B cell (primary cell): Measurements from ENCODE around the gene MED31. TPM values are rescaled to one million over a fixed set of nuclear protein-coding genes. Genes with fewer than 3 reads are reported as not detected.

Experiments
- ATAC-seq: fragments of 200-7000 bp; cut with Tn5 transposase; one replicate; pipeline ENCODE4 v1.10.0; 2021; ENCODE audit warnings: low read depth, mild to moderate bottlenecking, moderate number of reproducible peaks, moderate library complexity
- CTCF ChIA-PET: fragments of 350-600 bp; sonication (Branson Sonifier 250); formaldehyde crosslinking; loops from one replicate; lab custom pipeline; 2021; ENCODE audit warnings: antibody characterized with exemption, inconsistent platforms; lab: Charles Lee
- POLR2A ChIA-PET: fragments of 350-600 bp; sonication (Branson Sonifier 250); formaldehyde crosslinking; loops from one replicate; lab custom pipeline; 2021; ENCODE audit warnings: antibody characterized with exemption; lab: Charles Lee
- DNase-seq: peaks from one replicate; pipeline ENCODE4 v3.0.0; 2013
- H2AFZ ChIP-seq: 2 replicates; pipeline ENCODE4 v1.6.1; 2012; ENCODE audit warnings: mild to moderate bottlenecking, low read depth, low read length; ENCODE audit not compliant: insufficient read depth, poor library complexity, severe bottlenecking
- H3K27ac ChIP-seq, 2 donors: 1 replicate in 1 of 2; 2 replicates in 1 of 2; pipeline ENCODE4 v1.5.1; 2012 to 2013; ENCODE audit warnings: low read length in 2 of 2, mild to moderate bottlenecking in 2 of 2, moderate library complexity in 1 of 2
- H3K27me3 ChIP-seq, 4 experiments: fragments of 200-600 bp in 1 of 4; sonication (generic) in 1 of 4; replicated peaks in 1 of 4; 1 replicate in 2 of 4; 2 replicates in 2 of 4; pipeline versions ENCODE4 v1.6.1 to v1.7.0; 2013 to 2016; ENCODE audit warnings: low read length in 3 of 4, mild to moderate bottlenecking in 2 of 4, mixed read lengths in 1 of 4, moderate library complexity in 1 of 4; ENCODE audit not compliant: insufficient read depth in 4 of 4, control insufficient read depth in 3 of 4; ENCODE audit errors: control extremely low read depth in 1 of 4
- H3K36me3 ChIP-seq, 2 experiments: replicated peaks in 1 of 2; 1 replicate in 1 of 2; 2 replicates in 1 of 2; pipeline versions ENCODE4 v1.6.1 to v1.7.1; 2013; ENCODE audit warnings: low read length in 1 of 2; ENCODE audit not compliant: insufficient read depth in 2 of 2, control insufficient read depth in 1 of 2; ENCODE audit errors: control extremely low read depth in 1 of 2, extremely low read depth in 1 of 2
- H3K4me1 ChIP-seq, 2 donors: fragments of 200-600 bp in 1 of 2; sonication (generic) in 1 of 2; 1 replicate in 1 of 2; 2 replicates in 1 of 2; pipeline versions ENCODE4 v1.5.1 to v1.6.1; 2013 to 2017; ENCODE audit warnings: low read length in 2 of 2; ENCODE audit not compliant: control insufficient read depth in 2 of 2, insufficient read depth in 2 of 2
- H3K4me2 ChIP-seq: replicated peaks from 2 replicates; pipeline ENCODE3; 2012; ENCODE audit warnings: mild to moderate bottlenecking, low read depth, low read length; ENCODE audit not compliant: poor library complexity, severe bottlenecking
- H3K4me3 ChIP-seq, 5 experiments: fragments of 200-600 bp in 1 of 5; sonication (generic) in 1 of 5; 1 replicate in 3 of 5; 2 replicates in 2 of 5; pipeline versions ENCODE4 v1.5.1 to v1.7.0; 2011 to 2016; ENCODE audit warnings: low read length in 4 of 5, mild to moderate bottlenecking in 4 of 5, low read depth in 2 of 5, control low read depth in 1 of 5, moderate library complexity in 1 of 5; ENCODE audit not compliant: insufficient read depth in 1 of 5; ENCODE audit errors: control extremely low read depth in 1 of 5, extremely low read depth in 1 of 5
- H3K79me2 ChIP-seq: fragments of 200-600 bp; sonication (generic); one replicate; pipeline ENCODE4 v1.6.0; 2016; ENCODE audit warnings: low read length; ENCODE audit not compliant: control insufficient read depth, insufficient read depth
- H3K9ac ChIP-seq: fragments of 200-600 bp; sonication (generic); 2 replicates; pipeline ENCODE4 v1.6.1; 2017; ENCODE audit warnings: mild to moderate bottlenecking, low read length, moderate library complexity
- H3K9me3 ChIP-seq, 3 donors: one replicate each; pipeline versions ENCODE4 v1.6.1 to v1.7.1; 2013; ENCODE audit warnings: low read length in 2 of 3; ENCODE audit not compliant: control insufficient read depth in 2 of 3, insufficient read depth in 1 of 3; ENCODE audit errors: control extremely low read depth in 1 of 3
- H4K20me1 ChIP-seq: 2 replicates; pipeline ENCODE4 v1.6.0; 2012; ENCODE audit warnings: mild to moderate bottlenecking, low read length; ENCODE audit not compliant: insufficient read depth, control insufficient read depth, poor library complexity, severe bottlenecking
- H3K27ac Mint-ChIP-seq: one replicate; pipeline ENCODE4 v1.8.0; 2021; ENCODE audit warnings: mixed read lengths
- H3K27me3 Mint-ChIP-seq: one replicate; pipeline ENCODE4 v1.8.0; 2021; ENCODE audit warnings: mixed read lengths
- H3K4me1 Mint-ChIP-seq: one replicate; pipeline ENCODE4 v1.8.0; 2021; ENCODE audit warnings: mixed read lengths
- H3K4me3 Mint-ChIP-seq: one replicate; pipeline ENCODE4 v1.8.0; 2021; ENCODE audit warnings: mixed read lengths
- H3K9me3 Mint-ChIP-seq: one replicate; pipeline ENCODE4 v1.8.0; 2022; ENCODE audit warnings: mixed read lengths; ENCODE audit not compliant: insufficient read depth
- CTCF ChIP-seq: fragments of 200-600 bp; IDR thresholded peaks from one replicate; pipeline ENCODE4 v1.8.0; 2022; ENCODE audit warnings: antibody characterized with exemption, mild to moderate bottlenecking
- EZH2 ChIP-seq: IDR thresholded peaks from 2 replicates; pipeline ENCODE4 v1.6.1; 2012; ENCODE audit warnings: borderline replicate concordance, low read depth, mild to moderate bottlenecking, moderate library complexity, low read length; ENCODE audit not compliant: insufficient read depth, poor library complexity, severe bottlenecking
- WGBS: methylation state at CpG from one replicate; pipeline ENCODE4 v1.1.5; 2013; ENCODE audit warnings: missing lambda C conversion rate; ENCODE audit not compliant: insufficient coverage; 5-methylcytosine and 5-hydroxymethylcytosine counted together
- intact Hi-C: fragments of 100-400 bp; cut with micrococcal nuclease; formaldehyde crosslinking; loops from one replicate; pipeline ENCODE4 v1.10.0; 2022
- polyA plus RNA-seq: library from polyadenylated mRNA; depleted of rRNA; stranded (reverse); fragments of >200 nt; gene quantifications from 2 replicates; pipeline ENCODE4 v1.2.3, GENCODE V29; 2012
- total RNA-seq, 2 donors: library from RNA; stranded (reverse); fragments of 120-200 nt in 1 of 2; gene quantifications; 1 replicate in 1 of 2; 2 replicates in 1 of 2; pipeline versions ENCODE4 v1.2.3 to v1.2.4, GENCODE V29; 2013 to 2022

MED31 gene
- total and polyA plus RNA-seq, 2 donors (not counting 1 experiment from before 2014, with no cell fraction given) = 9.2 to 25.5 TPM

DNA sequence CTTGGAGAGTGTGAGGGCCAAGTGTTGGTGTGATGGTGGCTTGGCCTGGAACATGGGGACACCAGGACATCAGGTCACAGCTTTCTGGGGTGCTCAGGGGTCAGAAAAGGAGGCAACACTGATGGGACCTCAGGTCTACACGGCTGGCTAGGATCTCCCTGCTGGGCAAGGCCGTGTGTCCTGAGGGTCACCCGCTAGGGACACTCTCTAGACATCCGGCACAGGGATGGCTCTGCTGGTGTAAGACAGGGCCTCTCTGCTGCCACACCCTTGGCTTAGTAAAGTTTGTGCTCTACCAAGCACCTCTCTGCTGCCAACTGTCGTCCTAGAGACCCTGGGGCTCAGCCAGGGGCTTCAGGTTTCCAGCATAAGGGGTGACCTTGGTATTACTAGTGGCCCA is 45.5 kb upstream of the MED31 start:
- peaks cover under 1% of the 10 kb centered on the region for H3K4me1 Mint-ChIP-seq
- no peak for ATAC-seq

GRCh38 chr17:6695565-6695964 is 44.2 kb upstream of the MED31 start:
- H2AFZ ChIP-seq = no peak overlapping the region
- intact Hi-C loops = no loop called here
- TF ChIP-seq EZH2 (no peak), CTCF (no peak)
- H3K9ac ChIP-seq = no peak overlapping the region
- no peak for DNase-seq
- 92% methylated on average over 10 of the region's 13 CpGs for WGBS
- ATAC-seq = no peak
- no peak overlapping the region for H3K4me2 ChIP-seq
- peaks cover 0 to 15% (median 0%) of the 10 kb centered on the region in 4 experiments for H3K27me3 ChIP-seq
- no peaks in the 10 kb centered on the region for H3K4me1 ChIP-seq
- no peaks in the 10 kb centered on the region for H3K9me3 ChIP-seq
- Mint-ChIP-seq H3K27me3 (peaks cover 43% of the 10 kb centered on the region), H3K27ac (no peak overlapping the region), H3K9me3 (no peaks in the 10 kb centered on the region), H3K4me3 (no peak overlapping the region), H3K4me1 (no peaks in the 10 kb centered on the region)
- H4K20me1 ChIP-seq = no peaks in the 10 kb centered on the region
- no peak overlapping the region for H3K27ac ChIP-seq
- ChIA-PET POLR2A (no interaction called here), CTCF (no interaction called here)
- H3K79me2 ChIP-seq = no peaks in the 10 kb centered on the region
- no peak overlapping the region for H3K4me3 ChIP-seq
- H3K36me3 ChIP-seq = no peaks in the 10 kb centered on the region

More for the DNA sequence above, 45.5 kb upstream of the MED31 start:
- H3K9me3 ChIP-seq = no peaks in the 10 kb centered on the region
- no peak overlapping the region for H2AFZ ChIP-seq
- H3K27ac ChIP-seq = no peak overlapping the region
- TF ChIP-seq CTCF = no peak
- no peak for TF ChIP-seq EZH2
- peaks cover 0 to 11% (median 0%) of the 10 kb centered on the region in 4 experiments for H3K27me3 ChIP-seq
- no peak overlapping the region for H3K4me2 ChIP-seq
- H3K36me3 ChIP-seq = no peaks in the 10 kb centered on the region
- ChIA-PET POLR2A (no interaction called here), CTCF (no interaction called here)
- H3K9me3 Mint-ChIP-seq = no peaks in the 10 kb centered on the region
- WGBS = 90% methylated on average over 5 of the region's 5 CpGs
- H3K79me2 ChIP-seq = no peaks in the 10 kb centered on the region
- intact Hi-C loops = no loop called here
- DNase-seq = no peak
- H3K4me3 ChIP-seq = no peak overlapping the region
- H4K20me1 ChIP-seq = no peaks in the 10 kb centered on the region
- no peak overlapping the region for H3K4me3 Mint-ChIP-seq
- no peak overlapping the region for H3K9ac ChIP-seq
- no peak overlapping the region for H3K27ac Mint-ChIP-seq
- peaks cover 31% of the 10 kb centered on the region for H3K27me3 Mint-ChIP-seq
- H3K4me1 ChIP-seq = no peaks in the 10 kb centered on the region
